GM18951 (cell line): Measurements from ENCODE around the gene CPEB2.

ENCODE experiments used
- POLR2A ChIP-seq: IDR thresholded peaks from 4 replicates; pipeline ENCODE4 v1.6.1; 2011; ENCODE audit warnings: mild to moderate bottlenecking; ENCODE audit not compliant: insufficient read length, insufficient read depth; ENCODE audit errors: extremely low read depth
- in situ Hi-C: fragments of 300-500 bp; cut with MboI; formaldehyde crosslinking; loops from one replicate; pipeline ENCODE4 v1.12.0; 2022; ENCODE audit warnings: low sequenced_read_pairs, mixed read lengths, inconsistent platforms; ENCODE audit not compliant: unreplicated experiment

CPEB2 gene

DNA sequence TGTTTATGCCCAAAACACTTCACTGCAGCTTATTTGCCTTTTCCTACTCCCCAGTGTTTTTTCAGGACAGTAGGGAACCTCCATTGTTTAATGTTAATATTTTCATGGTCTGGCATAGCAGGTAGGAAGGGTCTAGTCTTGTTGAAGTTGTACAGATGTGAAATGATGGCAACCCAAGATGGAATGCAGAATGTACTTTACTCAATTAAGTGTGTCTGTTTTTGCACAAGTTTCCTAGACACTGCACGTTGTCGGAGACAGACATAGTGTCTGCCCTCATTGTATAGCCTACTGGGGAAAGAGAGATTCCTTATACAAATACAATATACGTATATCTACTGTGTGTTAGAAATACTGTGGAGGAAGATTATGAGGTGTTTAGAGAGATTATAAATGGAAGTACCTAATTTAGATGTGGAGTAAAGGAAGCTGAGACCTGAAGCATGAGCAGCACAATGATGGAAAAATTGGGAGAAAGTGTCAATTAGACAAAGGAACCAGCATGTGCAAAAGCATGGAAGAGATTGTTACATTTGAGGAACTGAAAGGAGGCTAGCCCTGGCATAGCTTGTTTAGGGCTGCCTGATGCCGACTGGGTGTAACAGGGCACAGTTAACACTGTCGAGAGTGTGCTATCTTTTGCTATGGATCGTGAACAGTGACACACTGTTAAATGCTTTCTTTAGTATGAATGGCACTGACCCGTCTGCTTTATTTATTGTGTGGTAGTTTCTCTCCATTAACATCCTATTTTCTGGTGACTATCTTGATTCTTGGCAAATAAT is 18.4 kb downstream of the CPEB2 start:
- TF ChIP-seq POLR2A = no peak
- in situ Hi-C loops = no loop called here

DNA sequence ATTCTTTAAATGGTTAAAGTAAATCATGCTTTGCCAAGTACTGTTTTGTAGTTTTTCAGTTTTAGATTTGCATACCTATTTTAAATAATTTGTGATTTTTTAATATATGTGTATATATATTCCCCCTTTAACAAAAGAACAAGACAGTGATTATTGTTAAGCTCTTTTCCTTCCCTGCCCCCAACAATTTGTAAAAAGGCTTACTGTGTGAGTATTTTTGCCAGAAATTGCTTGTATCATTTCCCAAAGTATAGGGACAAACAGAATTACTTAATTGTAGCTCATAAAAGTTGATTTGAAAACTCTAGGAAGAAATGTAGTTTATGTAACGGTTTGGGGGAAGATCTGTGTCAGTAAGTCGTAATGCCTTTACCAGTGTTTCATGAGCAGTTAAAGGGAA is 19.0 kb downstream of the CPEB2 start:
- TF ChIP-seq POLR2A = no peak
- in situ Hi-C loops = no loop called here

DNA sequence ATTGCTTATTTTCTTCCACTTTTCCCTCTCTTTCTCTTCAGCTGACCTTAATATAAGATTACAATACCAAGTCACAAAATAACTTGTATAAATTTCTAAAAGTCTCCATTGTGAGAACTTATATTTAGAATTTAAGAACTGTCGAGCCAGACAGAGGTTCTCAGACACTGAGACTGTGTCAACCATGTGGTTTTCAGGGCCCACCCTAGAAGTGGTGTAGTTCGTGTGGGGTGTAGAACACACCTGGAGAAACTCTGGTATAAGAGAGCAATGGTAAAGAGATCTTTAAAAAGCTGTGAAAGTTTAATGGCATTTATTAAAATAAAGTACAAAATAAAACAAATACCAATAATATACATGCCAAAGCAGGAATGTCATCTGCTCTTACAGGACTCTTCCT is 19.7 kb downstream of the CPEB2 start:
- in situ Hi-C loops = no loop called here
- TF ChIP-seq POLR2A = no peak

DNA sequence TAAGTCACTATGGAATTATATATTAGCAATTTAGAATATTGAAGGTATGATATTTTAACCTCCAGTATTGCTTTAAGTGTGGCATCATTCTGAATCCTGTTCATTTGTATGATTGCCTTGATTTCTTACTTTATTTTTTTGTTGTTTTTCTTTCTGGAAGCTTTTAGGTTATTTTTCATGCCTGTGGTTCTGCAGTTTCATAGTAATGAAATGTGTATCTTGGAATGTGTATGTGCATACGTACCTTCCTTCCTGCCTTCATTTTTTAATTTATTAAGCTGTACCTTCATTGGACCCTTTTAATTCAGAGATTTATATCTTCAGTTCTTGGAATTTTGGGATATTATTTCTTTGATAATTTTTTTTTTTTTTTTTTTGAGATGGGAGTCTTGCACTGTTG is 22.1 kb downstream of the CPEB2 start:
- in situ Hi-C loops = no loop called here
- no peak for TF ChIP-seq POLR2A

DNA sequence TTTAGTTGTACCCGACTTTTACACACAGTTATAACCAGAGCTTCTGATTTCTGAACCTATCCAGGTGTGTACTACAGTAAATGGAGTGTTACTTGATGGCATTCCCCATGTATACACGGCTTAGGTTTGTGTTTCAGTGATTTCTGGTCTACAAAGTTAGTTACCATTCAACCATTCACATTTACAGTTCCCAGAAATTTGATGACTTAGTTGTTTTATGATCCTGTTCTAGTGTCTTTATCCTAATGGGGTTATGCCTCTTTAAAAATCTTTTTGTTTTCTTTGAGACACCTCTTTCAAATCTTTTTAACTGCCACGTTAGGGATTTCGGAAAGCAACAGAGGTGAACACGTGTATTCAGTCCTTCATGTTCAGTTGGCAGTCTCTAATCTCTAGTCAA is 23.4 kb downstream of the CPEB2 start:
- in situ Hi-C loops = no loop called here

DNA sequence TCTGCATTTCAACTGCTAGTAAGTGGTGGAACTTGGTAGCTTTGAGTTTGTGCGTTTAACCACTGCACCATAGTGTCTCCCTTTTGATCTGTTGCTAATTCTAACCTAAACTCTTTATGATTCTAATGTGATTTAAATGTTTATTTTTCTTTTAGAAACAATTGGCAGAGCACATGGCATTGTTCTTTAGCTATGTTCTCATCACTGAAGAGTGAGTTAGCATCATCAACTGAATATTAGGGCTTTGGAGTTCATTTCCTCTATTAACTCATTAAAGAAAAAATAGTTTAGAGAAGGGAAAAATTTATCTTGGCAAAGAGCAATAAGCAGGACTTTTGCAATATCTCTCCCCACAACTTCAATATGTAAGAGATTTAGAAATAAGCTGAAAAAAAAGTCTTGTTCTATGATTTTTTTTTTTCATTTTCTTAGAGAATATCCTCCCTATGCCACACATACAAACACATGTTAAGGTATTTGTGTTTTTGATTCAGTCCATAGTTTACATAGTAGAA is 25.7 kb downstream of the CPEB2 start:
- in situ Hi-C loops = no loop called here
- no peak for TF ChIP-seq POLR2A

More for the DNA sequence above, 23.4 kb downstream of the CPEB2 start:
- TF ChIP-seq POLR2A = no peak

DNA sequence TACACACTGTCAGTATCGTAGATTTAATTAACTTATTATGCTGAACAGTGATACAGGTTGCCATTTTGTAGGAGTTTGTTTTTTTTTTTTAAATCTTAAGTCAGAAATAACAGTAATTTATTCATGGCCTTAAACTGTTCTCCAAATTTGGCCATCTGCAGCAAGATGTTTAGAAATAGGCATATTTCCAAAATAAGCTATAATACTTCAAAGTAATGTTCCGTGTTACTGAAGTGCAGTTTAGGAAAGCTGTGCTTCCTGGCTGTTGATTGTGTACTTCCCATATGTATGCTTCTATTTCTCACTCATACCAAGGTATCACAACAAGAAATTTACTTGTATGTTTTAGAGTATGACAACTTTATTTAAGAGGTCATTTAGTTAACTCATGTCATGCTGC is 28.9 kb downstream of the CPEB2 start:
- in situ Hi-C loops = no loop called here
- TF ChIP-seq POLR2A = no peak

DNA sequence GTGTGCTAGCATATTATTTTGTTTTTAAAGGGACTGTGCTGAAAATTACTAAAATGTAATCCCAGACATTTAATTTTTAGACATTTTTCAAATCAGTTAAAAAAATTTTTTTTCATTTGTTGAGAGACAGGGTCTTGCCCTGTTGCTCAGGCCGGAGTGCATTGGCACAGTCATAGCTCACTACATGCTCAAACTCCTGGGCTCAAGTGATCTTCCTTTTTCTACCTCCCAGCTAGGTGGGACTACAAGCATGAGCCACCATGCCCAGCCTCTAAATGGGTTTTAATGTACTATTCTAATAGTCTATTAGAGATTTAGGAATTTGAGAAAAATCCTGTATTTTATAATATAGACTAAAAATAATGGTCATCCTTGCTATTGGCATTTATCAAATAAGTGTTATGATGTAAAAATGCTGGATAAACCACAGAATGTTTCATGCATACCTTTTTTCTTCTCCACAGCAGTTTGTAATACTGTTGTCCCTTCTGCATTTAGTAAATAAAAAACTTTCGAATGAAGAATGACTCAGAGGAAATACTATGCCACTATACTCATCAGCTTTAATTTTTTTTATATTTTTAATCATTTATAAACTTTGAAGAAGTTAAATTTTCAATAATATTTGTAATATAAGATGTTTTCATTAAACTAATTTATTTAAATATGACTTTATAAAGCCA is 29.9 kb downstream of the CPEB2 start:
- no peak for TF ChIP-seq POLR2A

DNA sequence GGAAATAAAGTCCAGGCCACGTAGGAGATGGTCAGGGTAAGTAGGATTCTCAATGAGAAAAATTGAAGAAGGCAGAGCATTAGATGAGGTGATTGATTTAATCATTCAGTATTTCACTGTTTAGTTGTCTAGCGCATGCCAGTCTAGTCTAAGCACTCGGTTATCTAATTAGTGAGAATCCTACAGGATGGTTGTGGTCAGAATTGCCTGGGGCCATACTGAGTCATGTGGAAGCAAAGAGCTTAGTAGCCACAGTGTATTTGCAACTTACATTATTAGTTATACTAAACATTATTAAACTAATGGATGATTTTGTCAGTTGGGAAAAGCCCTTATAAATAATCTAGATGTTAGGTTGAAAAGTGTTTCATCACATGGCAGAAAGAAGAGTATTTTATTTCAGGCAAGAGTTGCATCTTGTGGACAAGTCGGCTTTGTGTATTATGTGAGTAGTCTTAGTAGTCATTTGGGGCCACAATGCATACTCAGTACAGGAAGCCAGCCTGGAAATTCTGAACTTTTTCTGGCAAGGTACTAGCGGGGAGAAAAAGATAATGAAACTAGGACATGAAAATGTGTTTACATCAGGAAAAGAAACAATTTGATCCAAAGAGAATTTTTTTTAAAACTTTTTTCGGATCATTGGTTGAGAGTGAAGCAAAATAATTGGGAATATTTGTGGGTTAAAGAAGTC is 31.9 kb downstream of the CPEB2 start:
- in situ Hi-C loops = no loop called here
- no peak for TF ChIP-seq POLR2A

More for the DNA sequence above, 29.9 kb downstream of the CPEB2 start:
- in situ Hi-C loops = no loop called here

DNA sequence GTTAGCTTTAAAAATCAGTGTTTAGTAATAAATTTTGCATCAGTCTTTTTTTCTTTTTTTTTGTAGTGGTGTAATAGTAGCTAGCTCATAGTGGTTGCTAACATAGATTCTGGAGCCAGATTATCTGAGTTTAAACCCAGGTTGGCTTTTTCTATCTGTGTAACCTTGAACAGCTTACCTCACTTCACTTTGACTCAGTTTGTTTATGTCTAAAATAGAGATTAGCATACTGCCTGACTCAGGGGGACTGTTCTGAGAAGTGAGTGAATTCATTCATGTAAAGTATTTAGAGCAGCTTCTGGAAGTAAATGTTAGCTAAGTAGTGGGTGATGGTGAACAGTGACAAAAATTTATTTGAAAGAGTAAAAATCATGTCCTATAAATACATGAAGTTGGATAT is 32.9 kb downstream of the CPEB2 start:
- in situ Hi-C loops = no loop called here
- TF ChIP-seq POLR2A = no peak

DNA sequence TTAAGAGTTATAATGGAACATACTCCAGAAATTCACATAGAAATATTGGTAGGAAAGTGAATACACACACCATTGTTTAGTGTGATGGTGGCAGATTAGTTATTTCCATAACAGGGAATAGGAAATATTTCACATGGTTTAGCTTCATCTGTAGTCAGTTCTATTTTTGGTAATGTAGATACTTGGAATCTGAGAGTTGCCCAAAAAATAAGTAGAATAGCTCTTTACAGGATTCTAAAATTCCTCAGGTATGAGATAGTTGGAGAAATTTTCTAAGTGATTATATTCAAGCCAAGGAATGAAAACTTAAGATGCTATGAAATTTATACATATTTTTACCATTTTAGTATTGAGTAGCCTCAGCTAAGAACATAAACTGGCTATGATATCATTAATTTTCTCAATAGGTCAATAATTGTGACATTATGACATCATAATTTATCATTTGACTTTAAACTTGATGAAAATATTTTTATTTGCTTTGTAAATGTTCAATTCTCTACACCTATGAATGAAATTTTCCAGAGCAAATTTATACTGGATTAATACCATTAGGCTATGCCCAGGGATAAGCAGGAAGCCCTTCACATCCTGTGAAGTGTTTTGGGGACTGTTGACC is 35.8 kb downstream of the CPEB2 start:
- in situ Hi-C loops = no loop called here
- no peak for TF ChIP-seq POLR2A

DNA sequence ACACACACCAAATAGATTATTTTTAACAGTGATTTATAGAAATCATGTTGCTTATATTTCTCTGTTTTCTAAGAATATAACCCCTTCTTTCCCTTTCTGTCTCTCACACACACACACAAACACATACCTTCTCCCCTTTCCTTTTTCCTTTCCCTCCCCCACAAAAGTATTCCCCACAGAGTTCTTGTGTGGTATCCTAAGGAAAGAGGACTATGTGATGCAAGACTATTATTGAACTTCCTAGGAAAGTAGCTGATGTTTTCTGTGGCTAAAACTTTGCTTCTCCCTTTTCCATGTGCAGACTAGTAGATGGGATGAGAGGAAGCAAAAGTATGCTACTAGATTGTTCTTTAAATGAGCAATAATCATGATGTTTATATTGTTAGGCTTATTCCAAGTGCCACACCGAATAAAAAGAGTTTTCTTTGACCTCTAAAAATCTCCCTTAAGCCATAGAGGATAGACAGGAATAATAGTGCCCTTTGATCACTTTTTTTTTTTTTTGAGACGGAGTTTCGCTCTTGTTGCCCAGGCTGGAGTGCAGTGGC is 38.7 kb downstream of the CPEB2 start:
- in situ Hi-C loops = no loop called here
- TF ChIP-seq POLR2A = no peak
